ENCODE data around the gene IQGAP1.

DNA sequence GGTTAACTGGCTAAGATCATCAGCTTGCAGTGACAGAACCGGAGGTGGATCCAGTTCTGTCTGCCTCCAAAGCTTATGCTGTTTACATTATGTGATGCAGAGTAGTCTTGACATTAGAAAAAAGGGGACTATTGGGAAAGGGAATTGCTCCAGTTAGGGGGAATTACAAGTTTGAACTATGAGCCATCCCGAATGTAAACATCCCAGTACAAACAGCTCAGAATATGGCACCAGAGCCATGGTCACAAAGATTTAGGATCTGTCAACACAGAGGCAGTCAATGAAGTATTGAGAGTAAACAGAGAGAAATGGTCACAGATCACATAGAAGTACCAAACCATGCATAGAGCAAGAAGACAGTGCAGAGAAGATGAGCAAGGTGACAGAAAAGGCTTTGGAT, 101.9 kb downstream of the IQGAP1 start:
- no peak for TF ChIP-seq POLR2AphosphoS5 (IDR thresholded peaks at IDR 0.05)
- TF ChIP-seq, protein P1, sequence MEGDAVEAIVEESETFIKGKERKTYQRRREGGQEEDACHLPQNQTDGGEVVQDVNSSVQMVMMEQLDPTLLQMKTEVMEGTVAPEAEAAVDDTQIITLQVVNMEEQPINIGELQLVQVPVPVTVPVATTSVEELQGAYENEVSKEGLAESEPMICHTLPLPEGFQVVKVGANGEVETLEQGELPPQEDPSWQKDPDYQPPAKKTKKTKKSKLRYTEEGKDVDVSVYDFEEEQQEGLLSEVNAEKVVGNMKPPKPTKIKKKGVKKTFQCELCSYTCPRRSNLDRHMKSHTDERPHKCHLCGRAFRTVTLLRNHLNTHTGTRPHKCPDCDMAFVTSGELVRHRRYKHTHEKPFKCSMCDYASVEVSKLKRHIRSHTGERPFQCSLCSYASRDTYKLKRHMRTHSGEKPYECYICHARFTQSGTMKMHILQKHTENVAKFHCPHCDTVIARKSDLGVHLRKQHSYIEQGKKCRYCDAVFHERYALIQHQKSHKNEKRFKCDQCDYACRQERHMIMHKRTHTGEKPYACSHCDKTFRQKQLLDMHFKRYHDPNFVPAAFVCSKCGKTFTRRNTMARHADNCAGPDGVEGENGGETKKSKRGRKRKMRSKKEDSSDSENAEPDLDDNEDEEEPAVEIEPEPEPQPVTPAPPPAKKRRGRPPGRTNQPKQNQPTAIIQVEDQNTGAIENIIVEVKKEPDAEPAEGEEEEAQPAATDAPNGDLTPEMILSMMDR (IDR thresholded peaks at IDR 0.05): no peak
